ENCODE data around the gene LRIG3.
"Not testable (repeated sequence)": the region's sequence is repeated elsewhere in the genome, so short reads cannot be mapped to it uniquely, and the experiment has no call there.

LRIG3 gene

DNA sequence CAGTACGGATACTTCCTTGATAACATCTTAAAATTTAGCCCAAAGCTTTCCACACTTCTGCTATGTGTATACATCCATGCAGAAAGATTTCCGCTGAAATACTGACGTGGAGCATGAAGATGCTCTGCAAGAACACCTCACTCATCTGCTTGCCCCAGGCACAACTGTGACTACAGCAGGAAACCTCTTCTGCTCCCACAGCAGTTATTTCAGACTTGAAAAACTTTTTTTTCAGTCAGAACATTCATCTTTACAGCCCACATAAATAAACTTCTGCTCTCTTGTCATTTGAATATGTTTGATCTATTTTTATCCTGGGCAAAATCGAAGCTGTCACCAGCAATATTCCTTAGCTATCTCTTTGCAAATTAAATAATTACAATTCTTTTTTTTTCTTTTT, 6.8 kb upstream of the LRIG3 start:
- DNase-seq = no peak

GRCh38 chr12:58926586-58926985, 6.3 kb upstream of the LRIG3 start:
- no peak for DNase-seq

- DNase-seq = no peak
Measured at GRCh38 chr12:58925751-58926150, 5.4 kb upstream of the LRIG3 start.

DNA sequence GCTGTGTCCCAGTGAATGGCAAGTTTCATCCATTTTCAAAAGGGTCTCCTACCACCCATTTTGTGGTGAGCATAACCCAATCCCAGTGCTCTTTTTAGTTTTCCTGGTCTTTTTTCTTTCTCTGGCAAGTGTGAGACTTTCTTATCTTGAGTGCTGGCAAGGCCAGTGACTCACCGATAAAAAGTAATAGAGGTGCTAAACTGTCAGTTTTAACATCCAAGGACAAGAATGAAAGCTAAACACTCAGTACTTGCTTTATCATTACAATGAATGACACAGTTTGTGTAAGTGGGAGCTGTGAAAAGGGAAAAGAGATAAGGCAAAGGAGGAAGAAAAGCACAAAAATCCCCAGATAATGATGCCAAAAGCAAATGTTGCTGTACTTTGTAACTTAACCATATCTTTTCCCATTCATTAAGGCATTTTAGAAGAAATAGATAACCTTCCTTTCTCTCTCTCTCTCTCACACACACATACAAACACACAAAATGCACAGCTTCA, 4.9 kb upstream of the LRIG3 start:
- no peak for DNase-seq

GRCh38 chr12:58924652-58925051, 4.3 kb upstream of the LRIG3 start:
- no peak for DNase-seq

GRCh38 chr12:58923781-58924180, 3.5 kb upstream of the LRIG3 start:
- no peak for DNase-seq

DNA sequence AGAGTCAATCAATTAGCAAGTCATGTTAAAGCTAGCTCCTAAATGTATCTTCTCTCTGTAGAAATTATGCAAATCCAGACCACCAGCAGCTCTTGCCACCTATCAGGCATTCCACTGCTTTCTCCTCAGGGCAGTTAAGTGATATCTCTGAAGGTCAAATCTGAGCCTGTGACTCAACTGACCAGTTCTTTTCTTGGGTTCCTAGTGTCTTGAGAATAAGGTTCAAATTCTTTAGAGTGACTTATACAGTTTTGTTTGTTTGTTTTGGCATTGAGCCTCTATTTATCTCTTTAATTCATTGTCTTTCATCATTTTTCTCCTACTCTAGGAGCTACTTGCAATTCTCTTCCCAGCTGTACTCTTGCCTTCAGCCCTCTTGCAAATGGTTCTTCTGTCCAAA, 2.5 kb upstream of the LRIG3 start:
- no peak for DNase-seq

GRCh38 chr12:58920961-58921861, 907 bp upstream of the LRIG3 start:
- DNase-seq = no peak

- no peak for DNase-seq
Measured at GRCh38 chr12:58919231-58920101, 838 bp downstream of the LRIG3 start.

- DNase-seq = no peak
Measured at GRCh38 chr12:58918469-58918844, 1.8 kb downstream of the LRIG3 start.

DNA sequence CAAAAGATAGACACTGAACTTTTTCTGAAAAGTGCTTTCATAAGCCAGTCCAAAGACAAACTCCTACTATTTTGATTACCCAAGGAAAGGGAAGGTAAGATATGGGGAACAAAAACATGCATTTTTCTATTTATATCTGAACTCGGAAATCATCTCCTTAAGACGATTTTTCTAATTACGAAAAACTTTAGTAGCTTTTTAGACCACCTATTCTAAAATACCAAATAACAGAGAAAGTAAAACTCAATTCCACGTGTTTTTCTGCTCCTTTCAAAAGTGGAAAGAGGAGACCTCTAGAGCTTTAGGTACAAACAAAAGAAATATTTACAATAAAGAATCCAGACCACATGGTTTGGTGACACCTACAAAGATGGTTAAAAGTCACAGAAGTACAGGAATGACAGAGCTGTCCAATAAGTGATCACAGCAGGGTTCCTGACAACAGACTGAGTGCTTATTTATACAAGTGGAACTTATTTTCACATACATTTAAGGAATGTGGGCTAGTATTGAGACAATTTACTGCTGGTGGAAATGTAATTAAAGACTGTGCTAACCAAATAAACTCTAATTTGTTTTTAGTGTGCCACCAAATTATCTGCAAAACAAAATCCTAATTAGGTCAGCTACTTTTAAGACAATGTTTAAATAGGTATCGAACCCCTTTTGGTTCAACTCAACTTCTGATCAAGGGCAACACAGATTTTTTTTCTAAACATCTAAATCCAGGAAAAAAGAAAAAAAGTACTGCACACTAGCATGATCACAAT, 2.4 kb downstream of the LRIG3 start:
- no peak for DNase-seq

DNA sequence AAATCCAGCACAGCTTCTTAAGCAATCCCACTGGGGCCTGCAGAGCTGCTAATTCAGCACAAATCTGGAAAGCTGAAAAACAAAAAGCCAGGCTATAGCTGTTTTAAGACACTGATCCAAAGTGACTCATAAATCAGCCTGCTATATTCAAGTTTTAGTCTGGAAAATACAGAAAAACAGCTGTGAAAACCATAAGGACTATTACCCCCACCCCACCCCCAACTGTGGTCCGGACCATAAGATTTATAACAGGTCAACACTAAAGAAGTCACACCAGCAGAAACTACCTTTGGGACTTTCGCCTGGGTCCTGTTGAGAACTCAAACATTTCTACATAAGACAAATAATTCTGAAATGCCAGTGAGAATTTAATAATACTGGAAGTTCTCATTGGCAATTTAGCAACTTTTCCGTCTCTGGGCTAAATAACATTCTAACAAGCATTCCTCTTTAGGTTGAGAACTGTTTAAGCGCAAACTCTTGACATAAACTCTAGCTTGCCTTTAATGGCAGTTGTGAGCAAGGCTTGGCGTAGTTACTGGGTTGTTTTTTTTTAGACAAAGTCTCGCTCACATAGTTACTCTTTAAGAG, 3.3 kb downstream of the LRIG3 start:
- no peak for DNase-seq

DNA sequence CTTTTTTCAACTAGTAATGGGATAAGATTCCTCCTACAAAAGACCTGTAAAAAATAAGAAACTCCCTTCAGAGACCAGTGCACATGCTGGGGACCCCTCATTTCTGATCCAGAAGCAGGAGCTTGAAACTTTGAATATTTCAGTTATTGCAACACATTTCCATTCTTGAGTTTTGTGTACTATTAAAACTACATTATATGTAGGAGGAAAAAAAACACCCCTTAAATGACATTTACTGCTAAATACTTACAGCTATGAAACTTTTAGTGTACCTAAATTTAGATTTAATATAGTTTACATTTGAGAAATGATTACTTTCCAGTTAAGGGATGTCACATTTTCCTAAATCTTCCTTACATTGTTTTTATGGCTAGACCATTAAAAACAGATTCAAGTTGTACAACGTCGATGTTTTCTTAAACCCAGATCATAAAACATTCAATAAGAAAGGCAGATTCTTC, 4.1 kb downstream of the LRIG3 start:
- DNase-seq = no peak

DNA sequence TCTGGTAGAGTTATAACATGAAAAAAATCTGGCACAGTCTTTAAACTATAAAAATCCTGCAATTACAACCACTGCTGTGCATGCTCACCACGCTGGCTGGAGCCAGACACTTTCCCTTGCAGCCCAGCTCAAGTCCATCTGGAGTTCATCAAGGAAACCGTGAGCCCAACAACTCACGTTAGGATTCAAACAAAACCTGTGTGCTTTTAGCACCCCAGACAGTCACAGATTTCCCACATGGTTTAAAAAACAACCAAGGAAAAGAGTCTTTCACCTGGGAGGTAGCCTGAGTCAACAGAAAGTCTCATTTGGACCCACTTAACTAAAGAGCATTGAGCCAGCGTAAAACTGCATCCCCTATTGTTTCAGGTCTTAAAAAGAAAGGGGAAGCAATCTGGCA, 4.7 kb downstream of the LRIG3 start:
- DNase-seq = no peak

- DNase-seq = no peak
Measured at GRCh38 chr12:58915037-58915436, 5.3 kb downstream of the LRIG3 start.

GRCh38 chr12:58914457-58914856, 5.8 kb downstream of the LRIG3 start:
- no peak for DNase-seq

GRCh38 chr12:58907391-58907790, 12.9 kb downstream of the LRIG3 start:
- DNase-seq = no peak

DNA sequence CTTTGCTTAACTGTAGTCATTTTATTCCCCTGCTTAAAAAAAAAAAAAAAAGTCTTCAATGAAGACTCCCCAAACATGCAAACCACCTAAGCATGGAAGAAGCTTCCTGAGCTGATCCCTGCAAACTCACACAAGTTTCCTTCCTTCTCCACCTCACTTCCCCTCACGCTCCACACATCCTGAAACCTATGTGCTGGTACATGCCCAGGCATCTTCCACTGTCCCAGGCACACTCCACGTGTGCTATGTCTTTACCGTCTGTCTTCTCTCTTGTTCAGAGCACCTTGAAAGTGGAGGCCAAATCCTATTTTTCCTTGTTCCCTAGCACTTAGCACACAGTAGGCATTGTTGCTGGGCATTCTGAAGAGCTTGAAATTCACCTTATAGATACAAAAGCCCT, 13.4 kb downstream of the LRIG3 start:
- DNase-seq = no peak

DNA sequence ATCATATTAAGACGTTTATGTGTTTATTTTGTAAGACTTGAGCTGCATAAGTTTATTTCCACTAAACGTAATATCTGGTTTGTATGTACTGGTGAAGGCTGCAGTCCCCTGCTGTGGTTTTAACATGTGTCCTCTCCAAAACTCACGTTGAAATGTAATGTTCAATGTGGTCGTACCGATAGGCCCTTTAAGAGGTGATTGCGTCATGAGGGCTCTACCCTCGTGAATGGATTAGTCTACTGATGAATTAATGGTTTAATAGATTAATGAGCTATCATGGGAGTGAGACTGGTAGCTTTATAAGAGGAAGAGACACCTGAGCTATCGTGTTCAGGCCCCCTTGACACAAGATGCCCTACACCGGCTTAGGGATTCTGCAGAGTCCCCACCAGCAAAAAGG, 14.9 kb downstream of the LRIG3 start:
- no peak for DNase-seq

GRCh38 chr12:58902726-58903125, 17.6 kb downstream of the LRIG3 start:
- not testable (repeated sequence) for DNase-seq

- DNase-seq = no peak
Measured at GRCh38 chr12:58901664-58902063, 18.6 kb downstream of the LRIG3 start.

GRCh38 chr12:58897969-58898368, 22.3 kb downstream of the LRIG3 start:
- DNase-seq = no peak

GRCh38 chr12:58896278-58896677, 24.0 kb downstream of the LRIG3 start:
- no peak for DNase-seq

Measured in CD4-positive, alpha-beta T cell treated with Interleukin-12 subunit alpha and Interleukin-12 subunit beta, for 1 hour (primary cell).